ENCODE results near the gene ADRA2A. TPM values are rescaled to one million over a fixed set of nuclear protein-coding genes. Genes with fewer than 3 reads are reported as not detected.

Gene ADRA2A
- polyA plus RNA-seq, 3 donors: not detected

DNA sequence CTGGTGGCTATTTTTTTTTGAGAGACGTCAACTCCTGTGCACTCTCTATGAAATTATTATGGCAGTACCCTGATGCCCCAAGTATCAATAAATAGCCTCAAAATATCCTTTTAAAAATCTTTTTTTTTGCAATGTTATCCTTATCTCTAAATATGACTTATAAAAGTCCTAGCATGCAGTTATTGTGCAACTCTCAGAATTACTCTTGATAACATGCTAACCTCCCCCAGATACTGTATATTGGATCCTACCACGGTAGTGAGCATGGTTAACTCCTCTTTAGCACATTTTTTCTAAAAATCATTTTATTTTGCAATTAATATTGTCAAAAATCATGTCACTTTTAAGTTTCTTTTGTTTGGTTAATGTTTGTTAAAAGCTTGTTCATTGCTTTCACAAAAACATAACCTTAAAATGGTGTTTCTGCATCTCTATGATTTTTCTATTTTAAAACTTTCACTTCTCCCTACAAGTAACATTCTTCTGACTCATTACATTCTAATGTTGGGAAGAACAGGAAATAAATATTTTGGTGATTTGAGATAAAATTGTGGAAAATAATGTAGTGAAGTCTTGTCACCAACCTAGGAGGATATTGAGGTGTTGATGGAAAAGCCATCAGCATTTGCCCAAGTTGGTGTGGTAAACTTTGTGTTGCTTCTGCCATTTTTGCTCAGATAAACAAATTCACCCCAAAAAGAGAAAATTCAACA lies 42.1 kb upstream of the ADRA2A start:
- Histone ChIP-seq H3K9me3 (replicated peaks in 1 of 2; ENCODE audit: control insufficient read depth in 1 of 2, insufficient read depth in 1 of 2, low read length in 2 of 2) (peaks cover 38 to 40% of the 10 kb centered on the region in 2 donors), H3K79me2 (ENCODE audit: insufficient read depth, low read length) (no peaks in the 10 kb centered on the region), H3K27ac (ENCODE audit: low read depth in 1 of 2, low read length in 2 of 2) (no peak overlapping the region), H3K27me3 (ENCODE audit: control insufficient read depth in 2 of 2, insufficient read depth in 2 of 2, low read length in 2 of 2) (no peaks in the 10 kb centered on the region), H3K9ac (ENCODE audit: insufficient read depth, low read length, poor library complexity, severe bottlenecking) (no peak overlapping the region), H3K36me3 (replicated peaks in 1 of 2; ENCODE audit: control insufficient read depth in 1 of 2, insufficient read depth in 2 of 2, low read length in 2 of 2) (peaks cover 0 to 21% of the 10 kb centered on the region in 2 donors), H2AFZ (ENCODE audit: insufficient read depth, low read depth, low read length, poor library complexity, severe bottlenecking) (no peak overlapping the region), H4K20me1 (ENCODE audit: insufficient read depth, low read length) (no peaks in the 10 kb centered on the region), H3K4me3 (replicated peaks in 1 of 3; ENCODE audit: low read depth in 2 of 3, low read length in 3 of 3) (no peak overlapping the region), H3K4me2 (replicated peaks; ENCODE audit: extremely low read depth, low read length, poor library complexity, severe bottlenecking) (no peak overlapping the region), H3K4me1 (ENCODE audit: control insufficient read depth in 1 of 2, insufficient read depth in 2 of 2, low read length in 2 of 2) (no peaks in the 10 kb centered on the region)
- intact Hi-C loops (cut with micrococcal nuclease): no loop called here
- TF ChIP-seq, protein P1, sequence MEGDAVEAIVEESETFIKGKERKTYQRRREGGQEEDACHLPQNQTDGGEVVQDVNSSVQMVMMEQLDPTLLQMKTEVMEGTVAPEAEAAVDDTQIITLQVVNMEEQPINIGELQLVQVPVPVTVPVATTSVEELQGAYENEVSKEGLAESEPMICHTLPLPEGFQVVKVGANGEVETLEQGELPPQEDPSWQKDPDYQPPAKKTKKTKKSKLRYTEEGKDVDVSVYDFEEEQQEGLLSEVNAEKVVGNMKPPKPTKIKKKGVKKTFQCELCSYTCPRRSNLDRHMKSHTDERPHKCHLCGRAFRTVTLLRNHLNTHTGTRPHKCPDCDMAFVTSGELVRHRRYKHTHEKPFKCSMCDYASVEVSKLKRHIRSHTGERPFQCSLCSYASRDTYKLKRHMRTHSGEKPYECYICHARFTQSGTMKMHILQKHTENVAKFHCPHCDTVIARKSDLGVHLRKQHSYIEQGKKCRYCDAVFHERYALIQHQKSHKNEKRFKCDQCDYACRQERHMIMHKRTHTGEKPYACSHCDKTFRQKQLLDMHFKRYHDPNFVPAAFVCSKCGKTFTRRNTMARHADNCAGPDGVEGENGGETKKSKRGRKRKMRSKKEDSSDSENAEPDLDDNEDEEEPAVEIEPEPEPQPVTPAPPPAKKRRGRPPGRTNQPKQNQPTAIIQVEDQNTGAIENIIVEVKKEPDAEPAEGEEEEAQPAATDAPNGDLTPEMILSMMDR (IDR thresholded peaks at IDR 0.05): no peak
- Mint-ChIP-seq H3K27ac (no peak overlapping the region), H3K9me3 (peaks cover 28 to 52% (median 45%) of the 10 kb centered on the region in 7 donors), H3K4me1 (peaks cover 11% of the 10 kb centered on the region), H3K36me3 (peaks cover 15 to 18% of the 10 kb centered on the region in 2 donors), H3K4me3 (no peak overlapping the region), H3K27me3 (ENCODE audit: low read depth in 3 of 3) (peaks cover 0 to 2% (median 2%) of the 10 kb centered on the region in 3 donors)
- no peak for DNase-seq
- no CpG with 5 or more reads among the region's 2 CpGs for WGBS (ENCODE audit: insufficient coverage)

DNA sequence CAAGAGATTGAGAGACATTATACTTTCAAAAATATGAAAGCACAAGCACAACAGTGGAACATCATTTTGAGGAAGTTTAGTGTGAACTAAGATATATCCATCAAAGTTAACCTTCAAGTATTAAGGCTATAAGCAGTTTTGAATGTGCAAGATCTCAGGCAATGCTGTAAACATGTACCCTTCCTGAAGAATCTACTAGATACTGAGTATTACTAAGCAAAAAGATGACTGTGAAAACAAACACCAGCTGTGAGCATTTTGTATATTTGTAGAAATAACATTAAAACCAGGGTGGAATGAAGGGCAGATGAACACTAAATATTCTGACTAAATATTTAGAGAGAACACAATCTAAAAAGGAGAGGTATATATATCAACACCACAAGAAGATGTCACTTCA lies 41.3 kb upstream of the ADRA2A start:
- Mint-ChIP-seq H3K27ac (no peak overlapping the region), H3K36me3 (peaks cover 12 to 14% of the 10 kb centered on the region in 2 donors), H3K27me3 (ENCODE audit: low read depth in 3 of 3) (peaks cover 0 to 2% (median 0%) of the 10 kb centered on the region in 3 donors), H3K4me1 (peaks cover 5% of the 10 kb centered on the region), H3K9me3 (peaks cover 29 to 53% (median 50%) of the 10 kb centered on the region in 7 donors), H3K4me3 (no peak overlapping the region)
- no peak overlapping the region for H3K4me3 ChIP-seq (replicated peaks in 1 of 3; ENCODE audit: low read depth in 2 of 3, low read length in 3 of 3)
- no peaks in the 10 kb centered on the region for H3K4me1 ChIP-seq (ENCODE audit: control insufficient read depth in 1 of 2, insufficient read depth in 2 of 2, low read length in 2 of 2)
- H3K36me3 ChIP-seq (replicated peaks in 1 of 2; ENCODE audit: control insufficient read depth in 1 of 2, insufficient read depth in 2 of 2, low read length in 2 of 2): peaks cover 0 to 16% of the 10 kb centered on the region in 2 donors
- no peak overlapping the region for H2AFZ ChIP-seq (ENCODE audit: insufficient read depth, low read depth, low read length, poor library complexity, severe bottlenecking)
- H3K27me3 ChIP-seq (ENCODE audit: control insufficient read depth in 2 of 2, insufficient read depth in 2 of 2, low read length in 2 of 2): no peaks in the 10 kb centered on the region
- DNase-seq: no peak
- no peaks in the 10 kb centered on the region for H4K20me1 ChIP-seq (ENCODE audit: insufficient read depth, low read length)
- H3K27ac ChIP-seq (ENCODE audit: low read depth in 1 of 2, low read length in 2 of 2): no peak overlapping the region
- no peak overlapping the region for H3K4me2 ChIP-seq (replicated peaks; ENCODE audit: extremely low read depth, low read length, poor library complexity, severe bottlenecking)
- peaks cover 40 to 45% of the 10 kb centered on the region in 2 donors for H3K9me3 ChIP-seq (replicated peaks in 1 of 2; ENCODE audit: control insufficient read depth in 1 of 2, insufficient read depth in 1 of 2, low read length in 2 of 2)
- H3K79me2 ChIP-seq (ENCODE audit: insufficient read depth, low read length): no peaks in the 10 kb centered on the region
- TF ChIP-seq, protein P1 (IDR thresholded peaks at IDR 0.05): no peak
- intact Hi-C loops (cut with micrococcal nuclease): no loop called here
- H3K9ac ChIP-seq (ENCODE audit: insufficient read depth, low read length, poor library complexity, severe bottlenecking): no peak overlapping the region
